NCI-H2171 (cell line): ENCODE data around the gene MEIS1.
A peak's percentile ranks its signal among the peaks of the same experiment; 100 is the strongest.

Source experiments
- DNase-seq: peaks from one replicate; lab custom pipeline; 2025; lab: John Stamatoyannopoulos, UW

Gene MEIS1

GRCh38 chr2:66567729-66568128 lies 132.8 kb downstream of the MEIS1 start:
- no peak for DNase-seq

GRCh38 chr2:66568650-66569300 lies 133.8 kb downstream of the MEIS1 start:
- DNase-seq: no peak

GRCh38 chr2:66569321-66569851 lies 134.5 kb downstream of the MEIS1 start:
- no peak for DNase-seq

- no peak for DNase-seq
These were observed 135.0 kb downstream of the MEIS1 start for GRCh38 chr2:66569974-66570373.

GRCh38 chr2:66570471-66570870 lies 135.5 kb downstream of the MEIS1 start:
- DNase-seq: no peak

- no peak for DNase-seq
These were observed 137.0 kb downstream of the MEIS1 start for GRCh38 chr2:66571918-66572317.

GRCh38 chr2:66572391-66572790 lies 137.5 kb downstream of the MEIS1 start:
- DNase-seq: no peak

- no peak for DNase-seq
These were observed 138.5 kb downstream of the MEIS1 start for GRCh38 chr2:66573416-66573815.

GRCh38 chr2:66573821-66574233 lies 138.9 kb downstream of the MEIS1 start:
- no peak for DNase-seq

GRCh38 chr2:66574701-66575624 lies 140.0 kb downstream of the MEIS1 start:
- DNase-seq: peak; percentile 76

GRCh38 chr2:66575625-66576310 lies 140.8 kb downstream of the MEIS1 start:
- no peak for DNase-seq

GRCh38 chr2:66576311-66576560 lies 141.3 kb downstream of the MEIS1 start:
- no peak for DNase-seq

- no peak for DNase-seq
These were observed 141.8 kb downstream of the MEIS1 start for GRCh38 chr2:66576561-66577320.

GRCh38 chr2:66577321-66578053 lies 142.6 kb downstream of the MEIS1 start:
- DNase-seq: no peak

GRCh38 chr2:66578054-66578686 lies 143.2 kb downstream of the MEIS1 start:
- DNase-seq: no peak

- no peak for DNase-seq
These were observed 143.8 kb downstream of the MEIS1 start for GRCh38 chr2:66578687-66579106.

- no peak for DNase-seq
These were observed 144.5 kb downstream of the MEIS1 start for GRCh38 chr2:66579186-66580126.

- DNase-seq: no peak
These were observed 145.5 kb downstream of the MEIS1 start for GRCh38 chr2:66580166-66581049.
